Measurements from ENCODE around the gene PPIE.
"Not testable (repeated sequence)": the region's sequence is repeated elsewhere in the genome, so short reads cannot be mapped to it uniquely, and the experiment has no call there.

The PPIE gene

DNA sequence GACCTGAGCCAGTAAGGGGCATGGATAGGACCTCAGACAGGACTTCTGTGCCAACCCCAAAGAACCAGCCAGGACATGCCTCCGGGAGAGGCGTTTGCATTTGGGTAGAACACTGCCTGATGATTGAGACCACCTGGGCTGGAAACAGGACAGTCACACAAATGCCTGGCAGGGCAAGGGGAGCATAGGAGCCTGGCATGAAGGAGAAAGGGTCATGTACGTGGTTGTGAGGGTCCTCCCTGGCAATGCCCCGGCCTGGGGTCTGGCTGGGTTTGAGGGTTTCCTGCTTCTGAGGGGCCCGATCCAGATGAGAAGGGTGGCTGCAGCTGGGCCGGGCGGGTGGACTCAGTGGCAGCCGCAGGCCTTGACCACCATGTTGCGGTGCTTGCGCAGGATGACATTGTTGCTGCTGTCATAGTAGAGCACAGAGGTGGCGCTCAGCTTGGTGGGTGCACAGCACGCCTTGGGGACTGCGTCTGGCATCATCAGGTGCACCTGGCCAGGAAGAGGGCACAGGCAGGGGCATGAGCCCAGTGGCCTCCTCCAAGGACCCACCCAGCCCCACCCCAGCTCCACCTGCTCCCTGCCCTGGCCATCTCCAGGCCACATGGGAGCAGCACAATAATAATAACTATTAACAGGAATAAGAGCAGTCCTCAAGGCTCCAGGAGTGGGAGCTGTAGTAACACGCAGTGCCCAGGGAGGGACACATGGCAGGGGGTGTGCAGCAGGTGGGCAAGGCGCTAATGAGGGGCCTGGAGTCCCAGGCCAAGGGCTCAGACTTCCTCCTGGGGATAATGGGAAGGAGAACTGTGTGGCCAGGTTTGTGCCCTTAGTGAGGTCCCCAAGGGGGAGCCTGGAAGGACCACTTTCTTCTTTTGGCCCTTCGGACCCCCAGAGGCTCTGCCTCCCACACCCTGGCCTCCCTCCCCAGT, 21.7 kb downstream of the PPIE start:
- DNase-seq, result no peak

DNA sequence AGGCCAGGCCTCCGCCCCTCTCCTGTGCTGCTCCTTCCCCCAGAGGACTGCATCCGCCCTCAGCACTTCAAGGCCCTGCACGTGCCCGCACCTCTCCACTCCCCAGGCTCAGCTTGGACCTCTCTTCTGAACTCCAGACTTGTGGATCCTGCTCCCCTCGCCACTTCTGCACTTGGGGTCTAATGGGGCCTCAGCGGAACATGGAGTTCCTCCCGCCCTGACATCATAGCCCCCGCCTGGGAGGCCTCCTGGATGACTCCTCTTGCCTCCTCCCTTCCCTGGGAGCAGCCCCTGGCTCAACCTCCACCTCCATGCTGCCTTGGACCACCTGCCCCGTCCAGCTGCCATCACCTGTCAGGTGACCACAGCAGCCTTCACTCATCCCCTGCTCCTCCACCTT, 22.3 kb downstream of the PPIE start:
- no peak for DNase-seq

GRCh38 chr1:39761557-39762260, 23.0 kb downstream of the PPIE start:
- no peak for DNase-seq

- no peak for DNase-seq
These were observed 24.2 kb downstream of the PPIE start for GRCh38 chr1:39762550-39763540.

GRCh38 chr1:39763619-39764374, 25.1 kb downstream of the PPIE start:
- not testable (repeated sequence) for DNase-seq

GRCh38 chr1:39764512-39764911, 25.8 kb downstream of the PPIE start:
- not testable (repeated sequence) for DNase-seq

DNA sequence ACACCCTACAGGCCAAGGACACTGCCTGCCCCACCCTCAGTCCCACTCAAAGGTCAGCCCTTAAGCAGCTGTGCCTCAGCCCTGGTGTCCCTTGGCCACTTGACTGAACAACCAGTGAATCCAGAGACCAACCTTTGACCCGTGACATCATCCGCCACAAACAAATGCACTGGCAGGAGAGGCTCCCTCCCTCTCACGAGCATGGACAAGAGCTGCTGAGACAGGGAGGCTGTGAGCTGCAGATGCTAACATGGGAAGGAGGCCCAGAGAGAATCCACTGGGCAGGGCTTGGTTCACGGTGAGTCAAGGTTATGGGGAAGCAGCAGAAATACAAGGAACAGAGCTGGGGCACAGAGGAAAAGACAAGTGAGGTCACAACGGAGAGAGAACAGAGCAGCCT, 27.8 kb downstream of the PPIE start:
- not testable (repeated sequence) for DNase-seq

GRCh38 chr1:39769502-39769901, 30.8 kb downstream of the PPIE start:
- DNase-seq, result not testable (repeated sequence)

DNA sequence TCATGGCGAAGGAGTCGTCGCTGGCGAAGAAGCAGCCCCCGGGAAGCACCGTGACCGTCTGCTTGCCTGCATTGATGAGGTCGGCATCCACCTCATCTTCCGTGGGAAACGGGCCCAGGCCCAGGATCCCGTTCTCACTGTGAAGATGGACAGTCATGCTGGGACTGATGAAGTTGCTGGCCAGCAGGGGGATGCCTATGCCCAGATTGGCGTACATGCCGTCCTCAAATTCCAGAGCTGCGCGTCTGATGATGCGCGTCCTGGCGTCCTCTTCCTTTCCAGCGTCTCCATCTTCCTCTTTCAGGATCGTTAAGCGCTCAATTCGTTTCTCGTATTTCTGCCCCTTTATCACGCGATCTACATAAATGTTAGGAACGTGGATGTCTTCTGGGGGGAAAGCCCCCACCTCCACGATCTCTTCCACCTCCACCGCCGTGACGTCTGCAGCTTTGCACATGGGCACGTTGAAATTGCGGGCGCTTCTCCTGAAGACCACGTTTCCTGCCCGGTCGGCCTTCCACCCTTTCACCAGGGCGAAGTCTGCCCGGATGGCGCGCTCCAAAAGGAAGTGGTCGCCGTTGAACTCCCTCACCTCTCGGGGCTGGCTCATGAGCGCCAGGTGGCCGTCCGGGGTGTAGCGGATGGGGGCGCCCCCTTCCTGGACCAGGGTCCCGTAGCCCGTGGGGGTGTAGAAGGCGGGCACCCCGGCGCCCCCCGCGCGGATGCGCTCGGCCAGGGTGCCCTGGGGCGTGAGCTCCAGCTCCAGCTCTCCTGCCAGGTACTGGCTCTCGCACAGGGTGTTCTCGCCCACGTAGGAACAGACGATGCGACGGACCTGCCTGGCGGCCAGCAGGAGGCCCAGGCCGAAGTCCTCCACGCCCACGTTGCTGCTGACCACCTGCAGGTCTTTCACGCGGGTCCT, 31.7 kb downstream of the PPIE start:
- not testable (repeated sequence) for DNase-seq

DNA sequence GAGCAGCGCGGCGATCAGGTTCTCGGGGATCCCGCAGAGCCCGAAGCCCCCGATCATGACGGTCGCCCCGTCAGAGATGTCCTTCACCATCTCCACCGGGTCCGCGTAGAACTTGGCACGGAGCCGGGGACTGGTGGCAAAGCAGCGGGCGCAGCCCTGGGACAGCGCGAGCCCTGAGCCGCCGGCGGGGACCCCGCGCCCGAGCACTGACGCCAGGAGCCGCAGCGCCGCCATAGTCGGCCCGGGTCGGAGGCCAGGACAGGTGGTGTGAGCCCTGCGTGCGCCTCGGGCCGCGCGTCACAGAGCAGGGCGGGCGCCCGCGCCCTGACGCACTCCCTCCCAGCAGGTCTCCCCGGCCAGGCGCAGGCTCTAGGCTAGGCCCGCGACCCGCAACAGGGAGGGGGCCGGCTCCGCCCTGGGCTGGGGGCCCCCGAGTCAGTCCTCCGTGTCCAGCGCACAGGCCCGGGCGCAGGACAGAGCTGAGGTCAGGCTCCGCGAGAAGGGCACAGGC, 32.4 kb downstream of the PPIE start, which contains the start of gene OXCT2:
TSS of gene OXCT2 (minus strand) at position 327 of the 511 bp plus-strand sequence. CDS start at position 234, 93 bp downstream.
- DNase-seq, result not testable (repeated sequence)

DNA sequence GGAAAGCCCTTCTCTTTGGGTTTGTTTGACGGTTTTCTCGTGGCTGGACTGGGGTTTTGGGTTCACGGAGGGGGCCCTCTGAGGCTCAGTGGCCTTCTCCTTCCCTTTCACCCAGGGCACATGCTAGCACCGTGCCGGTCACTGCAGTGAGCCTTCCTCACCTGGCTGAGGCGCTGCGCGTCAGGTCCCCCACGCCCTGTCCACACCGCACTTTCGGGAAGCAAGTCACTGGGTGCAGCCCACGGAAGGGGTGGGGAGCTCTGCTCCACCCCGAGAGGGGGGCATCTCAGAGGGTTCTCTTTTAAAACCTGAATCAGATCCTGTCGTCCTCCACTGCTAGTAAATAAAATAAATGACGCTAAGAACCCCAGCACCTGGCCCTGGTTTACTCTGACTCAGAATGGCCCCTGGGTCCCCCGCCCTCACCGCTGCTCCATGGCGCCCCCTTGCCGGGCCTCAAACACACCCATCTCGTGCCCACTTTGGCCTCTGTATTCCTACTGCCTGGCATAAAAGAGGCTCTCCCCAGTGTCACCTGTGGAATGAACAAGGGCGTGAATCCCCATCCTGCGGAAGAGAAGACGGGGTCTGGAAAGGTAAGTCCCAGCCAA, 34.8 kb downstream of the PPIE start:
- not testable (repeated sequence) for DNase-seq

- DNase-seq, result not testable (repeated sequence)
These were observed 36.5 kb downstream of the PPIE start for GRCh38 chr1:39775141-39775540.

DNA sequence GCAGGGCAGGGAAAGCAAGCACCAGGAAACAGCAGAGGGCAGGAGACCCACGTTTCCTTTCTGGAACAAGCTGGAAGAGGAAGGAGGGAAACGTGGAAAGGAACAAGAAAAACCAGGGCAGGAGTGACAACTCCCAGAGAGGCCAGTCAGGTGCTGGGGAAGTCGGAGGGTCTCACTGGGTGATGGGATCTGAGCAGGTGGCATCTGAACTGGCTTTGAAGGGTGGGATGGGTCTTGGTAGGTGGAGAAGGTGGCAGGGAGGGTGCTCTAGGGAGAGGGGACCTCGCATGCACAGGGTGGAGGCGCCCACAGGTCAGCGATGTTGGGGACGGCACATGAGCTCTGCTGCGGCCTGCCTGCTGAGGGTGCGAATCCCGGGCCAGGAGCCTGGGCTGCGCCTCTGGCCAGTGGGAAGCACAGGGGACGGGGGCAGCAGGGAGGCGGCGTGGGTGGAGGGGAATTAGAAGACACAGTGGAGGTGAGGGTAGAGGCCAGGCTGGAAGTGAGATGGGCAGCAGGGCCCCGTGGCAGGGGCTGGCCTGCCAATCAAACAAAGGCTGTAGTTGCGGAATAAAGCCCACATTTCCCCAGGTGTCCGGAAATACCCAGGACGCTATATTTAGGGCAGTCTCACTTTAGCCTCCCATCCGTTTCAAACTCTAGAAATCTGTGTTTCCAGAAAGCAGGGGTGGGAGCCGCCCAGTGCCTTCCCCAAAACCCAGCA, 37.2 kb downstream of the PPIE start:
- DNase-seq, result not testable (repeated sequence)

DNA sequence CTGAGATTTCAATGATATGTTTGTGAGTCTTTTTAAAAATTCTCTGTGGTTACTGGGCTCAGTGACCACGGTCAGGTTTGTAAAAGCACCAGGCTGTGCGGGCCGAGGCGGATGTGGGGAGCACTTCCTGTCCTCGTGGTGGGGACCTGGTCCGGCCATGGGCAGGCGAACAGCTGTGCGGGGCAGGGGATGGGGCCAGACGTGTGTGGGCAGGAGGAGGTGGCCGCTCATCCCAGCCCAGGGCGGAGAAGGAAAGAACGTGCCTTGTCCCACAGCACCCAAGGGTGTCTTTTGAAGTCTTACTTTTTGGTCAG, 37.7 kb downstream of the PPIE start:
- no peak for DNase-seq

GRCh38 chr1:39776886-39777285, 38.2 kb downstream of the PPIE start:
- DNase-seq, result no peak

DNA sequence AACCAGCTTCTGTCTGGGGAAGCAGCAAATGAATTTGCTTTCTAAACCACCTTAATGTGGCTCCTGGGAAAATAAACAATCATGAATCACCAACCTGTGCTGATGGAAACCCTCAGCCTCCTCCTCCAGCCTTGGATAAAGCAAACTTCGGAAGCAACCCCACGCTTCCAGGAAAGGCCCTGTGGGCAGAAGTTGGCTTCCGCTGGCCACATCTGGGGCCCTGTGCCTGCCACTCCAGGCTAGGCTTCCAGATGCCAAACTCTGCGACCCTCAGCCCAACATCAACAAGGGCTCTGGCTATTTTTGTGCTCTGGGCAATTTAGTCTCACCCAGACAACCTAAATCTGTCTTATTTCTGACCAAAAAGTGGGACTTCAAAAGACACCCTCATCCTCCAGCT, 38.6 kb downstream of the PPIE start:
- DNase-seq, result no peak

- DNase-seq, result not testable (repeated sequence)
These were observed 39.2 kb downstream of the PPIE start for GRCh38 chr1:39777896-39778295.

DNA sequence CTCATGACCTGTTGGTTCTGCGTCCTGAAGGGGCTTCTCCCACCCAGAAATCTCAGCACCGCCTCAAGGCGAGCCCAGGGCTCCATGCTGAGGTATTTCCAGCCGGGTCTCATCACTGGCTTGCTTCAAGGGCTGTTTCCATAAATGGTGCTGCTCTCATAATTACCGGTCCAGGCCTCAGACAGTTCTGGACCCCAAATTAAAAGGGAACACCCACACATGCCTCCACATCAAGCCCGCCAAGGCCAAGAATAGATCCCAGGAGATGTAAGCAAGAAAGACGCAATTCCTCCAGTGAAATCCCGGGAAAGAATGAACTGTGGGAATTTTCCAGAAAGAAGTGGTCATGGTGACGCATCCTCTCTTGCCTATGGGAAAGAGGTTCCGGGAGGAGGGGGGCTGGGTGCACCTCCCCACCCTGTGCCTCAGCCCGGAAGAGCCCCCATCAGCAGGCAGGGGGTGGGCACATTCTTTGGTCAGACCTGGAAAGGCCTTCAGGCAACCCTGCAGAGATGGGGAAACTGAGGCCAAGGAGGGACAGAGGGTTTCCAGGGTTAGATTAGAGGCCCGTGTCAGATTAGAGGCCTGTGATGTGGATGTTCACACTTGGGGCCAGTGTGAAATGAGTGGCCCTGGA, 39.9 kb downstream of the PPIE start:
- not testable (repeated sequence) for DNase-seq

DNA sequence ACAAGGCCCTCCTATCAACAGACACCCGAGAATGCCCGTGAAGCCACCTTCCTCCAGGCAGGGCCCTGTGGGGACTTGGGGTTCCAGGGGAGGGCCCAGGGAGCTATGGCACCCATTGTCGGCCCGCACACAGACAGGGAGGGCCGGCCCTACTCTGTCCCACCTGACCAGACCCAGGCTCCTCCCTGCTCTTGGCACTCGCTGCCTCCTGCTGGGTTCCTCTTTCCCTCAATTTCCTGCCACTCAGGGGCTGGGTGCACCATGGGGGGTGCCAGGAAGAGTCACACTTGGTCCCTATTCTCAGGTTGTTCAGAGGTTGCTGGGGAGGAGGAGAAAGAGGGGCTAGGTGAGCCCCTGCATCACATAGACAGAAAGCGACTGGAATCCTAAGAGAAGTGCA, 40.5 kb downstream of the PPIE start:
- no peak for DNase-seq

Measured in retina (tissue), 1 donor.